Endothelial cell of umbilical vein (primary cell): ENCODE data around the gene CNN2.

Experiments
- EZH2 ChIP-seq: IDR thresholded peaks from 2 replicates; pipeline ENCODE4 v1.6.1; 2012; ENCODE audit warnings: borderline replicate concordance, low read depth, mild to moderate bottlenecking, moderate library complexity, low read length, inconsistent platforms; ENCODE audit not compliant: severe bottlenecking
- JUN ChIP-seq: IDR thresholded peaks from 2 replicates; pipeline ENCODE4 v1.6.1; 2011; ENCODE audit warnings: borderline replicate concordance, low read depth; ENCODE audit not compliant: insufficient read length, insufficient read depth
- POLR2A ChIP-seq: IDR thresholded peaks from 2 replicates; pipeline ENCODE4 v1.6.1; 2012; ENCODE audit warnings: low read depth, mild to moderate bottlenecking, control low read depth, low read length
- POLR2AphosphoS5 ChIP-seq: IDR thresholded peaks from 2 replicates; pipeline ENCODE4 v1.6.1; 2012; ENCODE audit warnings: low read depth, mild to moderate bottlenecking, control low read depth, low read length, moderate library complexity; ENCODE audit not compliant: insufficient read depth
- TF ChIP-seq, protein P1 (sequence below), 2 donors: IDR thresholded peaks; 1 replicate in 1 of 2; 2 replicates in 1 of 2; pipeline ENCODE4 v1.5.1; 2011; ENCODE audit warnings: low read length in 2 of 2, mild to moderate bottlenecking in 2 of 2, moderate library complexity in 2 of 2, control low read depth in 1 of 2, inconsistent platforms in 1 of 2, low read depth in 1 of 2; ENCODE audit not compliant: insufficient read depth in 1 of 2; ENCODE audit errors: extremely low read depth in 1 of 2

GRCh38 chr19:1050989-1051788, 24.8 kb downstream of the CNN2 start:
- TF ChIP-seq JUN (no peak), POLR2AphosphoS5 (no peak), POLR2A (no peak), EZH2 (no peak)
- TF ChIP-seq, protein P1, sequence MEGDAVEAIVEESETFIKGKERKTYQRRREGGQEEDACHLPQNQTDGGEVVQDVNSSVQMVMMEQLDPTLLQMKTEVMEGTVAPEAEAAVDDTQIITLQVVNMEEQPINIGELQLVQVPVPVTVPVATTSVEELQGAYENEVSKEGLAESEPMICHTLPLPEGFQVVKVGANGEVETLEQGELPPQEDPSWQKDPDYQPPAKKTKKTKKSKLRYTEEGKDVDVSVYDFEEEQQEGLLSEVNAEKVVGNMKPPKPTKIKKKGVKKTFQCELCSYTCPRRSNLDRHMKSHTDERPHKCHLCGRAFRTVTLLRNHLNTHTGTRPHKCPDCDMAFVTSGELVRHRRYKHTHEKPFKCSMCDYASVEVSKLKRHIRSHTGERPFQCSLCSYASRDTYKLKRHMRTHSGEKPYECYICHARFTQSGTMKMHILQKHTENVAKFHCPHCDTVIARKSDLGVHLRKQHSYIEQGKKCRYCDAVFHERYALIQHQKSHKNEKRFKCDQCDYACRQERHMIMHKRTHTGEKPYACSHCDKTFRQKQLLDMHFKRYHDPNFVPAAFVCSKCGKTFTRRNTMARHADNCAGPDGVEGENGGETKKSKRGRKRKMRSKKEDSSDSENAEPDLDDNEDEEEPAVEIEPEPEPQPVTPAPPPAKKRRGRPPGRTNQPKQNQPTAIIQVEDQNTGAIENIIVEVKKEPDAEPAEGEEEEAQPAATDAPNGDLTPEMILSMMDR (IDR thresholded peaks at IDR 0.05; ENCODE audit: extremely low read depth in 1 of 2, insufficient read depth in 1 of 2, low read depth in 1 of 2, low read length in 2 of 2) = no peak
